Myocyte (in vitro differentiated cells): ENCODE measurements around the gene RNU6-1. TPM values are rescaled to one million over a fixed set of nuclear protein-coding genes. Genes with fewer than 3 reads are reported as not detected.

Experiments used
- DNase-seq: peaks from one replicate; pipeline ENCODE4 v3.0.0-alpha.2; 2012; ENCODE audit warnings: low read depth
- total RNA-seq: library from RNA; depleted of rRNA; stranded (reverse); fragments of >200 nt; gene quantifications from 2 replicates; pipeline ENCODE4 v1.2.3, GENCODE V29; 2014

The RNU6-1 gene
- total RNA-seq, 1 donor from 2014 or later = not detected

DNA sequence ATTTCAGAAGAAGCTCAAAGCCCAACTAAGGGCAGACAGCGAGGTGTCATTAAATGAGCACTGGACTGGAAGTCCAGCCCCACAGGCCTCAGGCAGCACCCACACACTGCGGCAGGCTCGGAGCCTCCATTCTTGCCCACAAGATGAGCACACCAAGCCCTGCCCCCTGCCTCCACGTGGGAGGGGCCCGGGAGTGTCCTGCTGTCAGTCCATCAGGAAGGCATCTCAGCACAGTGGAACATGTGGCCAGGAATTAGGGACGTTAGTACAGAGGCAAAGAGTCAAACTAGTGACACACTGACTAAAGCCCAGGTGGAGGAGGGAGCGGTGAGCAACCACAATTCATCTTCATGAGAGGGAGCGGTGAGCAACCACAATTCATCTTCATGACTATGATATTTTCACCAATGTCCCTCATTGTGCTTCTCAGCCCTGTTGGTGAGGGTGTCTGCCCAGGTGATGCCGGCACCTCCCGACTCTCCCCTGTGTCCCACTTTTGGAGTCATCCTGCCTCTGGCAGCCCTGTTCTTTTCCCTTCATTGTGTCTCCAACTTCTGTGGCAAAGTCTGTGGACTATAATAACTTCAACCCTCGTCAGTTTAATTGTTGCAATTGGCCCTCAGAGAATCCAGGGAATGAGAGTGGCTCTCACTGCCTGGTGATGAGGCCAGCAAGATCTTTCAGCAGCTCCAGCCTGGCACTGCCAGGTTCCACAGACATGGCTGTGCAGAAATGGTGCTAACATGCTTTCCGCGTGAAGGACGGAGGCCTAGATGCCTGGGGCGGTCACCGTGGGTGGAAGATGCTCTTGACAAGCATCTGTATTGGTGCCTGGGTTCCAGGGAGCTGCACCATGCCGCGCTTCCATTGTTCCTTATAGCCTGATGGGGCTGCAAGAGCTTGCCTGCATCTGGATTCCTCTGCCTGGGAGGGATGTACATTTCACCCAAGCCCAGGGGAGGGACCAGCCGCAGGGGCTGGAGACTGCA lies 37.6 kb downstream of the RNU6-1 start:
- no peak for DNase-seq

DNA sequence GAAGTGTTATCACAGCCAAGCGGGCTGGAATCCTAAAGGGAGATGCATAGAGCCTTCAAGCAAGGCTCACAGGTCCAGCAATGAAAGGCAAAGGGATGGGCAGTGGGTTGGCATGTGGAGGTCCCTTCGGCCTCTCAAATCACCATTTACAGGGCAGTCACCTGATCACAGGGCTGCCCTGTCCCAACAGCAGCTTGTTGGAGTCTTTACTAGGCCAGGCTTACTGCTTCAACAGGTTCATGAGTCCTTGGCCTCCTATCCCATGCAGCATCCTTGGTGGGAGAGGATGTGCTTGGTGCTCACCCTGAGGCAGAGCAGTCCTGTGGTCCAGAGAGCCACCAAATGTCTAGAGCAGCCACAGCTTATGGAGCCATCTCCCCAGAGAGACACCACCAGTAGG lies 38.7 kb downstream of the RNU6-1 start:
- DNase-seq = no peak

DNA sequence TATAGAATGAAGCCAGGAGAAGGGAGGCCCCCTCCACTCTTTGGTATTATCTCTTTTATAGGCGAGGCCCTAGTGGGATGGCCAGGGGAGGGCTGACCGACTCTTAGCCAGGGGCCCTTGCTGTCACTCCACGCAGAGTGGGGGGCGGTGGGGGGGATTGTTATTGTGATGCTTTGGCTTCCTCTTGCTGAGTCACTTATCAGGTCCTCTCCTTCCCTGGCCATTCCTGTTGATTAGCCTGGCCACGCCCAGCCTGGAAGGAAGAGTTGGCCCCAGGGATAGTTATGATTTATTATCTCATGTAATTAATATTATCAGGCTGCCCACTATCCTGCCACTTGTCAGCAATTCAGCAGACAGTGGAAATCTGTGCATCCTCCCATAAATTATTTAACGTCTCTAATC lies 40.0 kb downstream of the RNU6-1 start:
- no peak for DNase-seq

DNA sequence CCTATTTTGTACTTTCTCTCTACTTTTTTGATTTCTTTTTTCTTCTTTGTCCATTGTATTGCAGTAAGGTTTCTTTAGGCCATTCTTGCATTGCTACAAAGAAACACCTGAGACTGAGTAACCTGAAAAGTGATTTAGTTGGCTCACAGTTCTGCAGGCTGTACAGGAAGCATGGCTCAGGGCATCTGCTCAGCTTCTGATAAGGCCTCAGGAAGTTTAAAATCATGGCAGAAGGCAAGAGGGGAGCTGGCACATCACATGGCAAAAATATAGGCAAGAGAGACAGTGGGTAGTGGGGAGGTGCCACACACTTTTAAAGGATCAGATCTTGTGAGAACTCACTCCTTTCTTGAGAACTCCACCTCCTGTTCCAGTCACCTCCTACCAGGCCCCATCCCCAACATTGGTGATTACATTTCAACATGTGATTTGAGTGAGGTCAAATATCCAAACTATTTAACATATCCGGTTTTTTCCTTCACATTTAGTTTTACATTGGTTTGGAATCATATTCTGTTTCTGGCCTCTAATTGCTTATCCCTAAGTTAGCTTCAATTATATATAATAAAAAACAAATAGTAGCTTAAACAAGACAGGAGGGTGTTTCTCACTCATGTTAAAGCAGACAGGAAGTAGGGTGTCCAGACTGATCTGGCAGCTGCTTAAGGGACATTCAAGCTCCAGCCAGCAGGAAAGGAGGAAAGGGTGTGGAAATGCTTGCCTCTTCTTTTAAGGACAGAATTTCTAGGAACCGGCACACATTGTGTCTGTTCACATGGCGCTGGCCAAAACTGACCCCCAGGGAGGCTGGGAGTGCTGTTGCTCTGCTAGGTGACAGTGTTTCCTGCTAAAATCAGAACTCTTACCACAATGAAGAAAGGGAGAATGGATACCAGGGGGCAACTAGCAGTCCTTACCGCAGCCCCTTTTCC lies 43.4 kb downstream of the RNU6-1 start:
- DNase-seq = no peak

DNA sequence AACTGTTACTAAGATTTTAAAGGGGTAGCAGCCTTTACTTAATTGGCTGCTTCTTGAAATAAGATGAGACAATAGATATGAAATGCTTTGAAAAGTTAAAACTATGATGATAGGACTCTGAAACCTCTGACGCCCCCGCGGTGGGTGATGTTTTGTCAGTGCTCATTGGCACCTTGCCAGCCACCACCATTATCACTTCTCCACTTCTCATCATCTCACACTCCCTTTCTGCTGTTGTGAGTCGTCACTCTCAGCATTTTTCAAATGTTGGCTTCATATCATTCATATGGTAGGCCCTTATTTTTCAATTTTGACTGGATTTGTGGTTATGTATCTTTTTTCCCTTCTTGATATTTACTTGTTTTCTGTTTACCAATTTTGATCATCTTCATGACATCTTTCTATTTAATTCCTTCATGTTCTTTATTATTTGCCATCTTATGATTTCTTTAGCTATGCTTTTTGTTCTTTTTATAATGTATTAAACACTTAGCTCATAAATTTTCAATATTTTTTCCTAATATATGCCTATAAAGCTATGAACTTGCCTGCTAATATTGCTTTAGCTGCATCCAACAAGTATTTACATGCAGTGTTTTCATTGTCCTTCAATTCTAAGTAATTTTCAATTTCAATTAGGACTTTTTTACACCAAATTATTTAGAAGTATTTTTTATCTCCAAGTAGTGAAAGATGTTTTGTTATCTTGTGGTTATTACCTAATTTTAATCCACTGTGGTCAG lies 44.8 kb downstream of the RNU6-1 start:
- no peak for DNase-seq

DNA sequence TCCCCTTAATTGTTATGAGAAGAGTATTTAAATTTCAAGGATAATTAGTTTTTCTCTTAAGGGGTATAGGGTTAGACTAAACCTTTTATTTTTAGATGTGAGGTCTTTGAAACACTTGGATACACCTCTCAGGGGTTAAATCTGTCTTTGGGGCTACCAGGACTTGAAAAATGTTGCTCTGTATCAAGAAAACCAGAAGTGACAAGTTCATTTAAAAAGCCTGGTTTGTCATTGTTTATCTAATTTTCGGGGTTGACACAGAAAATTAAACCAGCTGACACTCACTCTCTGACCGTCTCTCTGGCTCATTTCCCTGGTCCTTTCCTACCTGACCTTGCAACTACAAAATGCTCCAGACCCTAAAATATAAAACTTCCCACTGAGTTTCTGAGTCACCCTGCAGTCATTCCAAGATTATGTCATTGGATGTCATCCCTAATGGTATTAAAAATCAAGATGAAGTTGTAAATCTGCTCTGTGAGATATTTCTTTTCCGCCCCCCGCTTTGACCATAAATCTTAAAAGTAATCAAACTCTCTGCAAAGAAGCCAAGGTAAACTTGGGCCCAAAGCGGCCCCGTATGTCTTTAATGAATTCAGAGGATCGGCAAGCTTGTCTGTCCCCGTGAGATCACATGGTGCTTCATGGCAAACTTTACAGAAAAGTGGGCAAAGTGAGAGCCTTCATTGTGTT lies 47.4 kb downstream of the RNU6-1 start:
- DNase-seq = no peak

DNA sequence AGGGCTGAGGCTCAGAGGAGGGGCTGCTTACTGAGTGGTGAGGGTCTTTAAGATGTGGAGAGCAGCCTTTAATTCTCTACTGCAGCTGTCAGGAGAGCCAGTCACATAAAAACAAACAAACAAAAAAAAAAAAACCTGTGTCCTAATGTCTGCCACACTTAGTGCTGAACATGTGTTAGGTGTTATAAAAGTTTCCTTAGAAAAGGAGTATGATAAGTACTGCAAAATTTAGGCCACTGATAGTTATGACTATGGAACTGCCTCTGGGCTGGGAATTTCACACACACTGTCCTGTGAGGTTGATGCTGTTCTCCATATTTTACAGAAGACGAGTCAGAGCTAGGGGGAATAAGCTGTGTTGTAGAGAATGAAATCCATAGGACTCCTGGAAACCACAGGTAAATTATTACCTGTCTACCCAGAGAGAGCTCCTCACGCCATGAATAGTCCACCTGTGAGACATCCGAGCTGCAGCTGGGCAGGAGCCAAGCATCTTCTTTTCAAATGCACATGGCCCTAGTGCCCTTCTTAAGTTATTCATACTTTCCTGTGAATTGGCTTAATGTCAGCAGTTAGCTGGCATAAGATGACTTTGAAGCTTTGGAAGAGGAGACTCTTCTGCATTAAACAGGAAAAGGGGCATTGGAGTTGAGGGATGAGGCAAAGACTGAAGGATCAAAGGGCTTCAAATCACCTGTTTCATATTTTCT lies 49.1 kb downstream of the RNU6-1 start:
- no peak for DNase-seq

Other genes with a start within 250 kb of the RNU6-1 start
- gene SKOR1, start 14.5 kb downstream of the RNU6-1 start, total RNA-seq = 0.05 and 0.08 TPM in 2 replicates
- 11.8 and 14.9 TPM in 2 replicates for gene PIAS1, start 214.3 kb upstream of the RNU6-1 start, total RNA-seq